Ovary (tissue), 9 donors: ENCODE data around the gene BTBD19. TPM values are rescaled to one million over a fixed set of nuclear protein-coding genes. Genes with fewer than 3 reads are reported as not detected.
"Not testable (repeated sequence)": the region's sequence is repeated elsewhere in the genome, so short reads cannot be mapped to it uniquely, and the experiment has no call there.

ENCODE experiments used
- DNase-seq, 5 donors: peaks; one replicate each; pipeline ENCODE4 v3.0.0-alpha.2; 2019 to 2020
- H3K27ac ChIP-seq, 2 donors: fragments of 200-600 bp; one replicate each; pipeline versions ENCODE4 v1.5.1 to v1.8.0; 2019 to 2022
- H3K27me3 ChIP-seq: fragments of 200-600 bp; one replicate; pipeline ENCODE4 v1.8.0; 2022
- H3K36me3 ChIP-seq: fragments of 200-600 bp; sonication (generic); one replicate; pipeline ENCODE4 v1.5.1; 2019
- H3K4me1 ChIP-seq: one replicate; pipeline ENCODE4 v1.8.1; 2013; ENCODE audit warnings: mild to moderate bottlenecking, moderate library complexity; ENCODE audit not compliant: insufficient read depth
- H3K4me3 ChIP-seq: fragments of 200-600 bp; sonication (generic); one replicate; pipeline ENCODE4 v1.5.1; 2017
- H3K9me3 ChIP-seq, 2 donors: fragments of 200-600 bp in 1 of 2; sonication (generic) in 1 of 2; one replicate each; pipeline versions ENCODE4 v1.5.1 to v1.8.1; 2013 to 2019; ENCODE audit warnings: mild to moderate bottlenecking in 1 of 2, moderate library complexity in 1 of 2
- CTCF ChIP-seq, 3 donors: fragments of 450-650 bp in 2 of 3; fragments of 200-600 bp in 1 of 3; IDR thresholded peaks; one replicate each; pipeline versions ENCODE4 v1.5.1 to v1.8.0; 2016 to 2022; ENCODE audit warnings: antibody characterized with exemption in 3 of 3, mild to moderate bottlenecking in 1 of 3
- EP300 ChIP-seq: sonication (generic); formaldehyde crosslinking; IDR thresholded peaks from one replicate; pipeline ENCODE4 v1.6.1; 2017; ENCODE audit warnings: antibody characterized with exemption
- POLR2A ChIP-seq: fragments of 450-650 bp; IDR thresholded peaks from one replicate; pipeline ENCODE4 v1.6.1; 2017; ENCODE audit warnings: antibody characterized with exemption, mild to moderate bottlenecking, moderate library complexity
- WGBS, 3 donors: extraction: QIAGEN DNeasy Blood & Tissue Kit in 1 of 3; methylation state at CpG; one replicate each; pipeline versions ENCODE4 v1.1.5 to v1.1.7; 2013 to 2017; 5-methylcytosine and 5-hydroxymethylcytosine counted together
- intact Hi-C, 4 donors: fragments of 100-400 bp; cut with DNase I; formaldehyde crosslinking; loops; one replicate each; pipeline versions ENCODE4 v1.11.0 to v1.15.1; 2022 to 2023
- polyA plus RNA-seq, 2 donors: library from polyadenylated mRNA; stranded (reverse); fragments of 200-250 nt in 1 of 2; fragments of 350-450 nt in 1 of 2; fragmentation: Illumina TruSeq in 1 of 2; extraction: RNeasy Lipid Tissue Mini Kit (QIAGEN cat#74804) in 1 of 2; gene quantifications; one replicate each; pipeline ENCODE4 v1.2.3, GENCODE V29; 2013 to 2014
- total RNA-seq, 7 donors: library from RNA; depleted of rRNA in 2 of 7; stranded (reverse); fragments of >200 nt in 2 of 7; fragmentation: NEBNext Ultra II Directional in 3 of 7; extraction: Animal tissue kit (Norgen Biotek cat#: 25700) in 3 of 7; gene quantifications; one replicate each; pipeline versions ENCODE4 v1.1.0 to v1.2.4, GENCODE V29; 2016 to 2023
- donor health status: DM: no; HTN: no; CAD: no; lungs with moderate emphysema.
- donor health status: DM: no; HTN: no; CAD: no.
- donor health status: Bipolar disorder and iron deficiency.
- donor health status: DM: yes; HTN: yes; CAD: no.
- donor health status: DM: no; HTN: no; CAD: no.
- donor health status: DM: yes; HTN: yes; CAD: no.

Gene BTBD19
- total and polyA plus RNA-seq, 9 donors = 7.1 to 24.3 (median 15.0) TPM

- Histone ChIP-seq H3K36me3 (no peaks in the 10 kb centered on the region), H3K4me1 (peaks cover 46% of the 10 kb centered on the region), H3K9me3 (no peaks in the 10 kb centered on the region), H3K27me3 (no peaks in the 10 kb centered on the region), H3K4me3 (peak overlapping the region; percentile 25), H3K27ac (peak overlapping the region; percentile 99 to 100)
- TF ChIP-seq POLR2A (no peak), EP300 (peak; percentile 23)
- peak; percentile 57 to 70 (median 67) for DNase-seq
- intact Hi-C loops = loop anchor here in 1 of 4 donors (10.0 kb wide), 1 partner anchor 496 kb away; no protein-coding TSS in a partner anchor
- 16 to 23% (median 19%) methylated on average over 6 of the region's 6 CpGs for WGBS, 3 donors
Measured at GRCh38 chr1:44808938-44809917, 905 bp downstream of the BTBD19 start.

DNA sequence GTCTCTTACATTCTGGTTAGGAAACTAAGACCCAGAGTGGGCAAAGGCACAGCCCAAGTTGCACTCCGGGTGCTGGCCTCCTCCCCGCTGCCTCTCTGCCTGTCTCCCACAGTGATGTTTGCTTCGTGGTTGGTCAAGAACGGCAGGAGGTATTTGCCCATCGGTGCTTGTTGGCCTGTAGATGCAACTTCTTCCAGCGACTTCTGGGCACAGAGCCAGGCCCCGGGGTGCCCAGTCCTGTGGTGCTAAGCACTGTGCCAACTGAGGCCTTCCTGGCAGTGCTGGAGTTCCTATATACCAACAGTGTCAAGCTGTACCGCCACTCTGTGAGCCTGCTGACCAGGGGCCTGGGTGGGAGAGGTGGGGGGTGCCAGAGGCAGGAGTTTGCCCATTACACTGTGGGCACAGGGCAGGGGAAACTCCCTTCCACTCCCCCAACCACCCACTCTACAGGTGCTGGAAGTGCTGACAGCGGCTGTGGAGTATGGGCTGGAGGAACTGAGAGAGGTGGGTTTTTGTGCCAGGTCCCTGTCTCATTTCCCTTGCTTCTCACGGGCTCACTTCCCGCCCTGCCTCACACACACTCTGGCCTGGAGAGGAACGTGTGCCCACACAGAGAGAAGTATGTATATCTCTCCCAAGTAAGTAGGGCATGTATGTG, 1.9 kb downstream of the BTBD19 start:
- H3K4me1 ChIP-seq = peaks cover 46% of the 10 kb centered on the region
- peak overlapping the region; percentile 19 for H3K4me3 ChIP-seq
- WGBS, 3 donors = 43 to 55% (median 45%) methylated on average over 11 to 12 of the region's 12 CpGs
- H3K9me3 ChIP-seq = no peaks in the 10 kb centered on the region
- H3K27ac ChIP-seq = peak overlapping the region; percentile 99 to 100
- TF ChIP-seq POLR2A (no peak), EP300 (no peak), CTCF (IDR thresholded peaks at IDR 0.05) (no peak)
- peak in 4 of 5 donors; percentile 57 to 75 (median 68) for DNase-seq
- intact Hi-C loops = no loop called here
- no peaks in the 10 kb centered on the region for H3K27me3 ChIP-seq
- H3K36me3 ChIP-seq = no peaks in the 10 kb centered on the region

DNA sequence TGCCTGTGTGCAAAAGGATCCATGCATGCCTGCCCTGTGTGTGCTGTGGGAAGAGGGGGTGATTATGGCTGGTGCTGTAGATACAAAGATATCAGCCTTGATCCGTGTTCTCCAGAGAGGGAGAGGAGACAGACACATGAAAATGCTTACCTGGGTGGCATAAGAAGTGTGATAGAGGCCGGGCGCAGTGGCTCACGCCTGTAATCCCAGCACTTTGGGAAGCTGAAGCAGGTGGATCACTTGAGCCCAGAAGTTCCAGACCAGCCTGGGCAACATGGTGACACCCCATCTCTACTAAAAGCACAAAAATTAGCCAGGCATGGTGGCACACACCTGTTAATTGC, 2.4 kb downstream of the BTBD19 start:
- intact Hi-C loops = not testable (repeated sequence)
- DNase-seq = peak in 2 of 5 donors; percentile 15 to 31
- peaks cover 46% of the 10 kb centered on the region for H3K4me1 ChIP-seq

DNA sequence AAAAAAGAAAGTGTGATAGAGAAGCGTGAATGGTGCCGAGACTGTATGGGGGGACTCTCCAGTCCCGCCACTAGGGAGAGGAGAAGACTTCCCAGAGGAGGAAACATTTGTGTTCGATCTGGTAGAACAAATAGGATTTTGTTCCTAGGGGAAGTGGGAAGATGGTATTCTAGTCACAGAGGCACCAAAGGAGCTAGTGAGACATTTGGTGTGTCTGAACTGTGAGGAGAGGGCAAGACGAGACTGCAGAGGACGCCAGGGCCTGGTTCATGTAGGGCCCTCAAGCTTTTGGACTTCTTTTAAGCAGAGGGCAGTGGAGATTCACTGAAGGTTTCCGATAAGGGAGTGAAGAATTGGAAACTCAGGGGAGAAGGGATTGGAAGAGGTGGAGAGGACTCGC, 2.9 kb downstream of the BTBD19 start:
- WGBS, 3 donors = 70 to 79% (median 71%) methylated on average over 8 of the region's 8 CpGs
- intact Hi-C loops = no loop called here
- Histone ChIP-seq H3K36me3 (no peaks in the 10 kb centered on the region), H3K4me3 (no peak overlapping the region), H3K27ac (peak overlapping the region in 1 of 2 donors; percentile 39), H3K4me1 (peaks cover 43% of the 10 kb centered on the region), H3K27me3 (no peaks in the 10 kb centered on the region), H3K9me3 (no peaks in the 10 kb centered on the region)
- no peak for TF ChIP-seq CTCF (IDR thresholded peaks at IDR 0.05)
- TF ChIP-seq EP300 = no peak
- TF ChIP-seq POLR2A = no peak
- peak in 3 of 5 donors; percentile 10 to 23 (median 15) for DNase-seq

More for the DNA sequence above, 2.4 kb downstream of the BTBD19 start:
- not testable (repeated sequence) for H3K4me3 ChIP-seq, H3K9me3 ChIP-seq, H3K36me3 ChIP-seq, H3K27me3 ChIP-seq
- H3K27ac ChIP-seq = peak overlapping the region in 1 of 2 donors; percentile 100
- 83 to 91% (median 88%) methylated on average over 4 of the region's 4 CpGs for WGBS, 3 donors

DNA sequence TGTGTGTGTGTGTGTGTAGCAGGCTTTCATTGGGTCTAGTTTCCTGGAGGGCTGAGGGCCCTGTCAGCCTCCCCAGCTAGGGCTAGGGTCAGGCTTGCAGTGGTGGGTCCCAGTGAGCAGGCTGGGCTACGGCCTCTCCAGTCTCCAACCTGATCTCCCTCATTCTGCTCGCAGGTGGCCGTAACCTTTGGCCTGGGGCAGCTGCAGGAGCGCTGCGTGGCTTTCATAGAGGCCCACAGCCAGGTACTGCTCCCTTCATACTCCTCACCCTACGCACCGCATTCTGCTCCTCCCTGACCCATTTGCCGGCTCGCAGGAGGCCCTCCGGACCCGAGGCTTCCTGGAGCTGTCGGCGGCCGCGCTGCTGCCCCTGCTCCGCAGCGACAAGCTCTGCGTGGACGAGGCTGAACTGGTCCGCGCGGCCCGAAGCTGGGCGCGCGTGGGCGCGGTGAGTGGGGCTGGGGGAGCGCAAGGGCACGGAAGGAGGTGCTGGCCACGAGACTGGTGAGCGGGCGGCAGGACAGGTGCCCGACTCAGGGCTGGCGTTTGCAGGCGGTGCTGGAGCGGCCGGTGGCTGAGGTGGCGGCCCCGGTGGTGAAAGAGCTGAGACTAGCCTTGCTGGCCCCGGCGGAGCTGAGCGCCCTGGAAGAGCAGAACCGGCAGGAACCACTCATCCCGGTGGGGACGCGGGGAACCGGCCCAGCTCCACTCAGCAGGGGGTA, 4.7 kb downstream of the BTBD19 start:
- no peaks in the 10 kb centered on the region for H3K36me3 ChIP-seq
- H3K9me3 ChIP-seq = no peaks in the 10 kb centered on the region
- intact Hi-C loops = no loop called here
- no peaks in the 10 kb centered on the region for H3K27me3 ChIP-seq
- peaks cover 29% of the 10 kb centered on the region for H3K4me1 ChIP-seq
- TF ChIP-seq EP300 = no peak
- H3K27ac ChIP-seq = peak overlapping the region; percentile 57 to 75
- WGBS, 3 donors = 60 to 66% (median 65%) methylated on average over 44 to 48 of the region's 48 CpGs
- DNase-seq = peak in 4 of 5 donors; percentile 44 to 61 (median 58)
- H3K4me3 ChIP-seq = peak overlapping the region; percentile 37

- intact Hi-C loops = not testable (repeated sequence)
- 87 to 98% (median 96%) methylated on average over 9 of the region's 9 CpGs for WGBS, 3 donors
Measured at GRCh38 chr1:44815926-44816325, 7.6 kb downstream of the BTBD19 start.

More at GRCh38 chr1:44815926-44816325, 7.6 kb downstream of the BTBD19 start:
- not testable (repeated sequence) for H3K27me3 ChIP-seq, H3K4me1 ChIP-seq, H3K36me3 ChIP-seq, H3K9me3 ChIP-seq, H3K4me3 ChIP-seq, H3K27ac ChIP-seq
- DNase-seq = peak in 3 of 5 donors; percentile 17 to 28 (median 23)
